Muscle of back (tissue), 11 donors: Measurements from ENCODE around the gene LCOR. TPM values are rescaled to one million over a fixed set of nuclear protein-coding genes. Genes with fewer than 3 reads are reported as not detected.
"Not testable (repeated sequence)": the region's sequence is repeated elsewhere in the genome, so short reads cannot be mapped to it uniquely, and the experiment has no call there.

ENCODE experiments used
- DNase-seq, 3 donors: peaks; one replicate each; pipeline versions ENCODE4 v3.0.0 to v3.0.0-alpha.2; 2013
- polyA plus RNA-seq, 10 donors: library from polyadenylated mRNA; unstranded; fragments of 120-200 nt; gene quantifications; one replicate each; pipeline ENCODE4 v1.2.1, GENCODE V29; 2013; ENCODE audit not compliant: insufficient read length in 10 of 10

LCOR gene
- polyA plus RNA-seq, 10 donors = 10.5 to 18.9 (median 14.8) TPM

DNA sequence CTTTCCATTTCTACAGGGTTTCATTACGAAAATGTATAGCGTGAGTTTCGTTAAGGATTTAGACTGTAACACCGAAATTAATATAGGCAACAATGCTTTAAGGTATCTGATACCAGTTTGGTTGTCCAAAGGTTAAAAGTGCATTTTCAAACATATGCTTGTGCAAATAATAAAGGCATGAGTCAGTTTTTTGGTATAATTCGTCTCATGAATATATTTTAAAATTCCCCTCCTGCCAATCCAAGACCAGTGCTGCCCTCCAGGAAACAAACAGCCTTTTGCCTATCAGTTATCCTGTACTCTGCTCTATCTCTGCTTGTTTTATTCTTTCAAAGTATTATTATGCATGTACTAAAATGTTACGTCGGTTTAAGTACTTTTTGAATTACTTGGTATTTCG is 2.0 kb downstream of the LCOR start:
- DNase-seq = peak in 1 of 3 donors; percentile 10

DNA sequence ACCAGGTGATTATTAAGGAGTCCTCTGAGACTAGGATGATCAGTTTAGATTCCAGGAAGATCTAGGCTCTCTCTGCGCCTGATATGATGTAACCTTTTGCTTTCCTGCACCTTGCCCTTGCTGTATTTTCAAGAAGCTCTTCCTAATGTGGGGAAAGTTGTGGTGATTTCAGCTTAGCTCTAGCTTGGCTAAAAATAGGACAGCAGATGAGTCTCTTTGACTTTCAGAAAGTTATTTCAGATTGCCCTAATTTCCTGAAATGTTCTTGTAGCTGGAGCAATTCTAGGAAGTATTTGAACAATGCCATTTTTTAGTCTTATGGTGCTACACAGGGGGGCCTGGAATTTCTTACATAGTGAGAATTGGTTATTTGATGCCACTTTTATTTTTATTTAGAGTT is 3.8 kb downstream of the LCOR start:
- no peak for DNase-seq

DNA sequence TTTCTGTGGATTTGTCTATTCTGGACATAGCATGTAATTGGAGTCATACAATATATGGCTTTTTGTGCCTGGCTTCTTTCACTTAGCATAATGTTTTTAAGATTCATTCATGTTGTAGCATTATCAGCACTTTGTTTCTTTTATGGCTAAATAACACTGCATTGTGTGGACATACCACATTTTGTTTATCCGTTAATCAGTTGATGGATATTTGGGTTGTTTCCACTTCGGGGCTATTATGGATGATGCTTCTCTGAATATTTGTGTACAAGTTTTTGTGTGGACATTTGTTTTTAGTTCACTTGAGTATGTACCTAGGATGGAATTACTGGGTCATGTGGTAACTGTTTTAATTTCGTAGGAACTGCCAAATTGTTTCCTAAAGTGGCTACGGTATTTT is 6.4 kb downstream of the LCOR start:
- DNase-seq = no peak

DNA sequence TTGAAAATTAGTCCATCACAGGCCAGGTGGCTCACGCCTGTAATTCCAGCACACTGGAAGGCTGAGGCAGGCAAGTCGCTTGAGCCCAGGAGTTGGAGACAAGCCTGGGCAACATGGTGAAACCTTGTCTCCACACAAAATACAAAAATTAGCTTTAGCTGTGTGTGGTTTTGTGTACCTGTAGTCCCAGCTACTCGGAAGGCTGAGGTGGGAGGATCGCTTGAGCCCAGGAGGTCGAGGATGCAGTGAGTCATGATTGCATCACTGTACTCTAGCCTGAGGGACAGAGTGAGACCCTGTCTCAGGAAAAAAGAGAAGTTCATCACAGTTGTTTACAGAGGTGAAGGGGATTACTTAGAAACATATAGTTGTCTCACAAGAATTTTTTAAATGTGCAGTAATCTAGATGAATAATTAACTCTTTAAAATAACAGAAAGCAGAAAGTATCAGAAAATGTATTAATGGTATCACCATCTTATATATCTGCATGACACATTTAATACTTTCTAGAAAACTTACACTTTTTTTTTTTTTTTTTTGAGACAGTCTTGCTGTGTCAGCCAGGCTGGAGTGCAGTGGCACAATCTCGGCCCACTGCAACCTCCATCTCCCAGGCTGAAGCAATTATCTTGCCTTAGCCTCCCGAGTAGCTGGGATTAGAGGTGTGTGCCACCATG is 8.9 kb downstream of the LCOR start:
- no peak for DNase-seq

DNA sequence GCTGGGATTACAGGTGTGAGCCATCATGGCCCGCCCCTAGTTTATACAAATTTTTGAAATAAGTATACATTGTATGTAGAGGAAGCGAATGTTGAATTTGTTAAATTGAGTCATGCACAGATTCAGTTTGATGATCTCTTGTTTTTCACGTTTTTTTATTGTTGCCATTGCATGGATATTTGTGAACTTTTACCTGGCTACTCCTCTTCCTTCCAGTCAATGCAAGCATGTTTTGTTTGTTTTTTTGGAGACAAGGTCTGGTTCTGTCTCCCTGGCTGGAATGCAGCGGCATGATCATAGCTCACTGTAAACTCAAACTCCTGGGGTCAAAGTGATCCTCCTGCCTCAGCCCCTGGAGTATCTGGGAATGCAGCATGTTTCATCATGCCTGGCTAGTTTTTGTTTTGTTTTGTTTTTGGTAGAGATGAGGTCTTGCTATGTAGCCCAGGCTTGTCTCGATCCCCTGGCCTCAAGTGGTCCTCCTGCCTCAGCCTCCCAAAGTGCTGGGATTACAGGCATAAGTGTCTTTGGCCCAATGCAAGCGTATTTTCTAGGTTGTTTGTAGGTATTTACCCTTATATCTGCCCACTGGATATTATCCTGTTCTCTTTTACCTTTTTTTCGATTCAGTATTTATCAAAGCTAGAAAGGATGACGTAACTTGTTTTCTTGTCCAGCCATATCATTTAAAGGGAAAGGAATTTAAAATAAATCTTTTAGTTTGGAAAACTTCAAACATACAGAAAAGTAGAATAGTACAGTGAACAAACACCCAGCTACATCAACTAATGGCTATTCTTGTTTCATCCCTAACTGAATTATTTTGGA is 11.0 kb downstream of the LCOR start:
- DNase-seq = no peak

DNA sequence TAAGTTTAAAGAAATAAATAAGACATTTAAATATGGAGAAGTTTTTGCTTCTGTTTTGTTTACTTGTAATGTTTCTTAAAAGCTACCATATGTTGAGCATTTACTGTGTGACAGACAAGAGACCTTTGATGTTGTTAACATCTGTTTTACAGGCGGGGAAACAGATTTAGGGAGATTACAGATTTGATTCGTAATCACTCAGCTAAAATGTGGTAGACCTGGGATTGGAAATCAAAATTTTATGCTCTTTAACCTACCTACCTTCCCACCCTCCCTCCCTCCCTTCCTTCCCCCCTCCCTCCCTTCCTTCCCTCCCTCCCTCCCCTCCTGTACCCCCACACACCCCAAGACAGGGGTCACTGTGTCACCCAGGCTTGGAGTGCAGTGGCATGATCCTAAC is 11.7 kb downstream of the LCOR start:
- no peak for DNase-seq

DNA sequence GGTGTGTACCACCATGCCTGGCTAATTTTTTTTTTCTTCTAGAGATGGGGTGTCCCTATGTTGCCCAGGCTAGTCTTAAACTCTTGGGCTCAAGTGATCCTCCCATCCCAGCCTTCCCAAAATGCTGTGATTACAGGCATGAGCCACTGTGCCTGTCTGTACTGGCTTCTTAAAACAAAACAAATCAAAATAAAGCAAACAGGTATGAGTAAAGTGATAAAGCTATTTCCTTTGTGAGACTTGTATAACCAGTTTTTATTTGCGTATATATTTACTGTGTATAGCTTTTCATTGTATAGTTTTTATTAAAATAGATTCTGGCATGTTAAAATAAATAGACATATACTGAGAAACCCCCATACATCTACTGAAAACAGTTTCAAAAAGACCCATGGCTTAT is 14.3 kb downstream of the LCOR start:
- DNase-seq = no peak

DNA sequence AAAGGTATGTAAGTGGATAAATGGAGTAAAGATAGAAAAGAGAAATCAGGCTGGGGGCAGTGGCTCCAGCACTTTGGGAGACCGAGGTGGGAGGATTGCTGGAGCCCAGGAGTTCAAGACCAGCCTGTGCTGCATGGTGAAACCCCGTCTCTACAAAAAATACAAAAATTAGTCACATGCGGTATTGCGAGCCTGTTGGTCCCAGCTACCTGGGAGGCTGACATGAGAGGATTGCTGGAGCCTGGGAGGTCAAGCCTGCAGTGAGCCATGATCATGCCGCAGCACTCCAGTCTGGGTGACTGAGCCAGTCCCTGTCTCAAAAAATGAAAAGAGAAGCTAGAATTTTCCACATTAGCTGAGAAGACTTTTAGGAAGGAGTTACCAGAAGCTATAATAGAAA is 14.8 kb downstream of the LCOR start:
- no peak for DNase-seq

DNA sequence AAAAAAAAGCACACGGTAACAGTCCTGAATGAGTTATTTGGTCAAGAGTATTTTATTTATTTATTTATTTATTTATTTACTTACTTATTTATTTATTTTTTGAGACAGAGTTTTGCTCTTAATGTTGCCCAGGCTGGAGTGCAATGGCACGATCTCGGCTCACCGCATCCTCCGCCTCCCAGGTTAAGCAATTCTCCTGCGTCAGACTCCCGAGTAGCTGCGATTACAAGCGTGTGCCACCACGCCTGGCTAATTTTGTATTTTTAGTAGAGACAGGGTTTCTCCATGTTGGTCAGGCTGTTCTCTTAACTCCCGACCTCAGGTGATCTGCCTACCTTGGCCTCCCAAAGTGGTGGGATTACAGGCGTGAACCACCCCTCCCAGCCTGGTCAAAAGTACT is 15.3 kb downstream of the LCOR start:
- not testable (repeated sequence) for DNase-seq

DNA sequence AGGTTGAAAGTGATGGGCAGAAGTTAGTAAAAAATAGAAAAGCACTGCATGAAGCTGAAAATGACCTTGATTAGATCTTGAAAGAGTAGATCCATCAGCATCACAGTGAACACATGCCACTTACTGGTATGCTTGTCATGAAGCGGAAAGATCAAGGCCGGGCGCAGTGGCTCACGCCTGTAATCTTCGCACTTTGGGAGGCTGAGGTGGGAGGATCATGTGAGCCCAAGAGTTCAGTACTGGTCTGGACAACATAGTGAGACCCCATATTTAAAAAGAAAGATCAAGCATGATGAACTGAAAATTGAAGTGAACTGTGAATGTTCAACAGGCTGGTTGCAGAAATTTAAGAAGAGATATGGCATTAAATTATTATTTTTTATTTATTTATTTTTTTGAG is 18.0 kb downstream of the LCOR start:
- DNase-seq = no peak

DNA sequence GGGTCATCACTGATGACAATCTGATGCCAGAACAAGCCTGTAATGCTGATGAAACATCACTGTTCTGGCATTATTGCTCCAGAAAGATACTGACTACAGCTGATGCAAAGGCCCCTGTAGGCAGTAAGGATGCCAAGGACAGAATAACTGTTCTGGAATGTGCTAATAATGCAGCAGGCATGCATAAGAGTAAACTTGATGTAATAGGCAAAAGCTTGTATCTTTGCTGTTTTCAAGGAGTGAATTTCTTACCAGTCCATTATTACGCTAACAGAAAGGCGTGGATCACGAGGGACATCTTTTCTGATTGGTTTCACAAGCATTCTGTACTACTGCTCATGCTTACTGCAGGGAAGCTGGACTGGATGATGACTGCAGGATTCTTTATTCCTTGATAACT is 18.7 kb downstream of the LCOR start:
- peak; percentile 29 to 80 (median 38) for DNase-seq

DNA sequence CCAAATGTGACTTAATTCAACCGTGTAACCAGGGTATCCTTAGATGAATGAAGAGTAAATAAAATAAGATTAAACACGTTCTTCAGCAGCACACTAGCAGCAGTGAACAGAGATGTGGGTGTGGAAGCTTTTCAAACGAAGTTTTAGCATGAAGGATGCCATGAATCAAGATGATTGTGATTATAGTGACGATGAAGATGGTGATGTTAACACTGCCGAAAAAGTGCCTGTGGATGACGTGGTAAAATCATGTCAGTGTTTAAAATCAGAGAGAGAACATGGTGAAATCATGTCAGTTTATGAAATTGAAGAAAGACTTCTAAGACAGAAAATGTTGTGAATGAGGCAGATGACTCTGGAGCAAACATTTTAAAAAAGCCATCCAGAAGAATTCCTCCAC is 19.2 kb downstream of the LCOR start:
- DNase-seq = no peak

DNA sequence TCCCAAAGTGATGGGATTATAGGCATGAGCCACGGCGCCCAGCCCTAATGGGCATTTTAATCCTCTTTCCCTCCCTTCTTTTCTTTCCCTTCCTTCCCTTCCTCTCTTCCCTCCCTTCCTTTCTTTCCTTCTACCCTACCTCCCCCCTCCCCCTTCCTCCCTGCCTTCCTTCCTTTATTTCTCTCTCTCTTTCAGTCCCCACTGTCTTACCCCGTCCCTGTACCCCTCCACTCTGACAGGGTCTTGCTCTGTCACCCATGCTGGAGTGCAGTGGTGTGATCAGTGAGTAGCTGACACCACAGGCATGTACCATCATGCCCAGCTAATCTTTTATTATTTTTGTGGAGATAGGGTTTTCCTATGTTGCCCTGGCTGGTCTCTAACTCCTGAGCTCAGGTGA is 24.2 kb downstream of the LCOR start:
- DNase-seq = no peak

DNA sequence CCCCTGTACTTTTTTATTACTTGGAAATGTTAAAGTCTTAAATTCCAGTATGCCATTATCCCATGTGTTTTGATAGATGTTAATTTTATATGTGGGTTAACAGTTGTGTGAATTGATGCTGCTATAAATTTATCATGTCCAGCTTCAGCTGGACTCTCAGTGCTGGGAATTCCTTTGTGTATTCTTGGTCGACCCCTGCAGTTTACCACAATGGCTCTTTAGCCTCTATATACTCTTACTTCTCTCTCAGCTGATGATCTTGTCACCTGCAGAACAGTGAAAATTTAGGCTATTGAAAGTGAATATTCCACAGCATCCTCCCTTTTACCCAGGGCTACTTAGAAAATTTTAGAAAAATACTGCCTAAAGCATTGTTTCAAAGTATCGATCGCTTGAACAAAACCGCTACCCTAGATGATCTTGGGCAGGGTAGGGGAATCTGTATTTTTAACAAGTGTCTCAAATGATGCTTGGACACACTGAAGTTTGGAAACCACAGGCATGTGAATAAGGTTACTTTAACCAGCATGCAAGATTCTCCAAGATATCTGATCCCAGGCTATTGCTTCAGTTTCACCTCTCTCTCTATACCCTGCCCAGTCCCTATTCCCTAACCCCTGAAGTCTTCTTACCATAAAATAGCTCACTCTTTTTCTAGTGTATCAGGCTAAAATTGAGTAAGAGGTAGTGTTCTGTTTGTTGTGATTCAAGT is 25.4 kb downstream of the LCOR start:
- DNase-seq = no peak

DNA sequence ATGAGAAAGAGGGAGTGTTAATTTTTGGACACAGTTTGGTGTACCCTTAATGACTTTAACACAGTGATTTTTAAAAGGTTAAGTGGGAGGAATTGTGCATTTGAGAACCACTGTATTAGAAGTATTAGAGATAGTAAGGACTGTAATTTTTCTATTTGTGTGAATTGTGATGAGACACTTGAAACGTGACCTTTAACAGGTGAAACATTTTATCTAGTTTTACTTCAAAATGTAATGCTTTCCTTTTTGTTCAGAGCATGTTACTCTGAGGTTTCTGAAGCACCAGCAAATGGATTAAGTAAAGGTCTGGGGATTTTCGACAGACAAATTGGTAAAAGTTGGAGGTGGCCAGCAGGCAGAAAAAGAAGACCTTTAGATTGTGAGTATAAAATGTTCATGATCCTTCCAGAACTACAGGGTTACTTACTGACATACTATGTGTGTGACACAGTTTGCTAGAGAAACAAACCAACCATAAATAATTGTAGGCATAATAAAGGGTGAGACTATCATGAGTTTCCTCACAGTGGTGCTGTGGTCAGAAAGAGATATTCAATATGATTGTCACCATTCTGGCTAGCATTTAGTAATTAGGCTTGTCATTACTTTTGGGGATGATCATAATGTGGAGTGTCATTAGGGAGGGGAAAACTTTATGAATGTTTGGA is 26.1 kb downstream of the LCOR start:
- no peak for DNase-seq

DNA sequence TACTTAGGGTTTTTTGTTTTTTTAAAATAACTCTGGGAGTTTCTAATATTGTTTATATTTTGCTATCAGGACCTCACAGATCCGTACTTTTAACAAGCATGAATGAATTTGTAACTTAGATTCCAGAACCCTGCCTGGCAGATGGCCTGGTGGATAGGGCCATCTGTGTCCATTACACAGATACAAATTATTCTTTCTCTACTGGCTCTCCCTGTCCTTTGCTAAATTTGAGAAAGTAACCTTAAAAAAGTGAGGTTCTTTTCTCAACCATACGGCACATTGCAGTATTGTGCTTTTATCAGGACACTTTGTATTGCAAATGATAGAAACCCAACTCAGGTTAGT is 26.6 kb downstream of the LCOR start:
- no peak for DNase-seq

DNA sequence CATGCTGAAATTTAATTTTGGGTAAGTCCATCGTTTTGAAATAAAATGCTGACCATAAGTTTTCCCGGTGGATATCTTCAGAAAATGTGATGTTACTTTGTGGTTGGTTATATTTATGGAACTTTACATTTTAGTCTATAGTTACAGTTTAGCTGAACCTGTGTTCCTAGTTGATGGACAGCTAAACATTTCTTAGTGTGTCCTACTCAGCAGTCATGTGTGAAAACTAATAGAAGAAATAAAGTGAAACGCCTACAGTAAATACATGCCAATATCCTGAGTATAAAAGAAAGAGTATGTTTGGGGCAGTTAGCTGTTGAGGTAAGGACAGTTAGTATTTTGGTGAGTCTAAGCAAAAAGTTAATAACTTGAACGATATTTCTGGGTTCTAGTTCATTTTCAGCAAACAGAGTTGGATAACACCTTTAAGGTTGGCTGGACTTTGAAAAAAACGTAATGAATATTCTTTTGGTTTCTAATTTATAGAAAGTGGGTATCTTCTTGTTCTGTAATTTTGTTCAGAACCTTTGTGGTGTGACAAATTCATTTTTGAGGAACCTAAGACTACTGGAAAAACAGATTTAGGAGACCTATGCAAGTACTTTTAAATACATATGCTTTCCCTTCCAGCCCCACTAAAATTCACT is 28.7 kb downstream of the LCOR start:
- DNase-seq = no peak

DNA sequence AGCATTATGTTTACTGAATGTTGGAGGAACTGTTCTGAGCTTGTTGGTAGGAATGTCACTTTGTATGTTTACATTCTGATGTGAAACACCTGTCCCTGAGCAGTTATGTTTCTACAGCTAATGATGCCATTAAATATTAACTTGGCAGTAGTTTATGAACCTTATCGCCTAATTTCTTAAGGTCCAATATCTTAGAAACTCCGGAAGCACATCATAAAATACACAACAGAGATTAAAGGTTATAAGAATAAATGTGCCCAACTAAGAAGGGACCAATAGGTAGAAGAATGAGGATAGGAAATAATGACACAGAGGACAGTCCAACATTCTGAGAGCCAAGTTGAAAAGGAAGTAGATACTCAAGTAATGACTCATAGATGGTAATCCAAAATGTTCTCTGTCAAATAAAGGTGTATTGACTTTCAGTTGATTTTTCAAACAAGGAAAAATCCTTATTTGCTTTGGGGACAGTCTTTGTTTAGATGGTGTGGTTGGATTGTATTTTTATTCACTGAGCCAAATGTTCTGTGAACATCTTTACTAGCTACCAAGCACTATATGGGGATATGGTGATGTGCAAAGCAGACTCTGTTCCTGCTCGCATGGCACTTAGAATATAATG is 31.9 kb downstream of the LCOR start:
- peak; percentile 7 to 35 (median 17) for DNase-seq

DNA sequence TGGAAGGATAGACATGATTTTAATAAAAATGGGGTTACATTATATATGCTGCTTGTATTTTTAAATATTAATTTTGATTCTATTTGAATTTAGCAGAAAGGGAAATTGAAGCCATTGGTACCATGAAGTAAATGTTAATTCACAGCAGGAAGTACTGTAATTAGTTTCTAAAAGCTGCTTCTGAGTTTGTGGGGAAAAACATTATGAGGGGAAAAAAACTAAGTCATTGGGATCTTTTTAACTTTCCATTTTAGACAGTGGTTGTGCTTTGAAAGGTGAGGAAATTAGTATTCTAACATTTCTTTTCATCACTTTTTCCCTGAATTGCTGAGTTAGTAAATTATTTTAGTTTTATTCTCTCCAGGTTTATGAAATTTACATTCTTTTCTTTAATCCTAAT is 41.0 kb downstream of the LCOR start:
- no peak for DNase-seq

DNA sequence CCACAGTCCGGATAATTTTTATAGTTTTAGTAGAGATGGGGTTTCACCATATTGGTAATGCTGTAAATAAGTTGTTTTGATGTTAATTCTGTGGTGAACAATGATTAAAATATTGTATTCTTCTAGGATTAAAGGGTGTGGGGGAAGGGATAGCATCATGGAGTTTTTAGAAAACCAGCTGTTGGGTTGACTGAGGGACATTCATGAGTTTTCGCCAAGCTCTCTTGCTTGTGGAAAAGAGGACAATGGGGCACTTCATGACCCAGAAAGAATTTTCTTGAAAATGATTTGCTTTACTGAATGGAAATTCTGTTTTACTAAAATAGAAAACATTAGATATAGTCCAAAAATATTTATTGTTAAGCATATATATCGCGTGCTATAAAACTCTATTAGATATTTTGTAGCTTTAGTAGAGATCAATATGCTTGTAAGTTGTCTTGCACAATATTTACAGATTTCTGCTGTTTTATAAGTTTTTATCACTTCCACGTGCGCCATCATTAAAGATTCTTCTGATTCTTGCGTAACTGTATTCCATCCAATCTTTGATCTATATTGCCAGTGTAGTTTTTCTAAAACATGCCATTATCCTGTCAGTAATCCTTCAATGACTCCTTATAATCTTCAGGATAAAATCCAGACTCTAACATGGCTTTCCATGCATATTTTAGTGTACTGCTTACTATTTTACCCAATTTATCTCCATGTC is 41.8 kb downstream of the LCOR start:
- no peak for DNase-seq

DNA sequence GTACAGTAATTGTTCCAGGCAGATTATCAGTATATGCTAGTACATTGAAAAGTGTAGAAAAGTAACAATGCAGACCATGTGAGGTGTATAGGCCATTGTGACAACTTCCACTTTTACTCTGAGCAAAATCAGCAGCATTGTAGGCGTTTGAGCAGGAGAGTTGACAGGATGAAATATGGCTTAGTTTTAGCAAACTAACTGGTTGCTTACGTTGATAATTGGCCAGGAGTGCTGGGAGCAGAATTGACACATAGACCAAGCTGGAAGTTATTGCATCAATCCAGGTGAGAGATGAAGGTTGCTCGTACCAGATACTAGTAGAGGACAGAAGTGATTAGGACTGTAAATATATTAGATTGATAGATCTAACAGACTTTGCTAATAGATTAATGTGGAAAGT is 46.0 kb downstream of the LCOR start:
- no peak for DNase-seq
